Mucosa of stomach (tissue), 1 donor: ENCODE data around the gene CLMP.

Experiments used
- H3K27me3 ChIP-seq: one replicate; pipeline ENCODE4 v1.7.0; 2013; ENCODE audit warnings: mild to moderate bottlenecking, low read length; ENCODE audit not compliant: control insufficient read depth, insufficient read depth
- H3K36me3 ChIP-seq: one replicate; pipeline ENCODE4 v1.7.0; 2013; ENCODE audit warnings: low read length; ENCODE audit not compliant: control insufficient read depth, insufficient read depth
- H3K4me1 ChIP-seq: one replicate; pipeline ENCODE4 v1.7.0; 2013; ENCODE audit warnings: mild to moderate bottlenecking, low read length; ENCODE audit not compliant: control insufficient read depth, insufficient read depth
- H3K4me3 ChIP-seq: one replicate; pipeline ENCODE4 v1.7.0; 2013; ENCODE audit warnings: low read length
- H3K9ac ChIP-seq: one replicate; pipeline ENCODE4 v1.7.0; 2013; ENCODE audit warnings: mild to moderate bottlenecking, low read length, moderate library complexity
- H3K9me3 ChIP-seq: one replicate; pipeline ENCODE4 v1.7.0; 2013; ENCODE audit warnings: mild to moderate bottlenecking, low read length, moderate library complexity; ENCODE audit not compliant: control insufficient read depth
- donor health status: Pancreatic carcinoma.

CLMP gene

GRCh38 chr11:123082977-123083376, 112.1 kb downstream of the CLMP start:
- Histone ChIP-seq H3K36me3 (no peaks in the 10 kb centered on the region), H3K4me3 (no peak overlapping the region), H3K27me3 (no peaks in the 10 kb centered on the region), H3K4me1 (peaks cover 13% of the 10 kb centered on the region), H3K9ac (no peak overlapping the region), H3K9me3 (no peaks in the 10 kb centered on the region)

- H3K9me3 ChIP-seq, result no peaks in the 10 kb centered on the region
- no peak overlapping the region for H3K9ac ChIP-seq
- no peaks in the 10 kb centered on the region for H3K27me3 ChIP-seq
- H3K4me3 ChIP-seq, result no peak overlapping the region
- peaks cover 13% of the 10 kb centered on the region for H3K4me1 ChIP-seq
- H3K36me3 ChIP-seq, result no peaks in the 10 kb centered on the region
Measured at GRCh38 chr11:123080015-123080414, 115.0 kb downstream of the CLMP start.

GRCh38 chr11:123076484-123076883, 118.6 kb downstream of the CLMP start:
- H3K36me3 ChIP-seq, result no peaks in the 10 kb centered on the region
- H3K4me1 ChIP-seq, result peaks cover 7% of the 10 kb centered on the region
- no peaks in the 10 kb centered on the region for H3K27me3 ChIP-seq
- no peak overlapping the region for H3K4me3 ChIP-seq
- H3K9me3 ChIP-seq, result no peaks in the 10 kb centered on the region
- no peak overlapping the region for H3K9ac ChIP-seq

- Histone ChIP-seq H3K9me3 (no peaks in the 10 kb centered on the region), H3K4me3 (no peak overlapping the region), H3K27me3 (no peaks in the 10 kb centered on the region), H3K36me3 (no peaks in the 10 kb centered on the region), H3K9ac (no peak overlapping the region), H3K4me1 (peaks cover 7% of the 10 kb centered on the region)
Measured at GRCh38 chr11:123073343-123074057, 121.5 kb downstream of the CLMP start.

- Histone ChIP-seq H3K36me3 (no peaks in the 10 kb centered on the region), H3K4me3 (no peak overlapping the region), H3K9ac (no peak overlapping the region), H3K9me3 (no peaks in the 10 kb centered on the region), H3K27me3 (no peaks in the 10 kb centered on the region), H3K4me1 (peaks cover 7% of the 10 kb centered on the region)
Measured at GRCh38 chr11:123072762-123073161, 122.3 kb downstream of the CLMP start.

- no peaks in the 10 kb centered on the region for H3K36me3 ChIP-seq
- no peak overlapping the region for H3K9ac ChIP-seq
- no peaks in the 10 kb centered on the region for H3K27me3 ChIP-seq
- no peaks in the 10 kb centered on the region for H3K9me3 ChIP-seq
- H3K4me1 ChIP-seq, result peaks cover 7% of the 10 kb centered on the region
- H3K4me3 ChIP-seq, result no peak overlapping the region
Measured at GRCh38 chr11:123072332-123072761, 122.7 kb downstream of the CLMP start.

- Histone ChIP-seq H3K36me3 (no peaks in the 10 kb centered on the region), H3K9me3 (no peaks in the 10 kb centered on the region), H3K27me3 (no peaks in the 10 kb centered on the region), H3K4me3 (no peak overlapping the region), H3K9ac (peak overlapping the region; percentile 7), H3K4me1 (peaks cover 7% of the 10 kb centered on the region)
Measured at GRCh38 chr11:123069908-123070821, 124.9 kb downstream of the CLMP start.

GRCh38 chr11:123065621-123066020, 129.4 kb downstream of the CLMP start:
- Histone ChIP-seq H3K4me3 (no peak overlapping the region), H3K9me3 (no peaks in the 10 kb centered on the region), H3K9ac (no peak overlapping the region), H3K36me3 (no peaks in the 10 kb centered on the region), H3K4me1 (peaks cover 10% of the 10 kb centered on the region), H3K27me3 (no peaks in the 10 kb centered on the region)

GRCh38 chr11:123063826-123064657, 131.0 kb downstream of the CLMP start:
- H3K4me1 ChIP-seq, result peaks cover 11% of the 10 kb centered on the region
- peaks cover 1% of the 10 kb centered on the region for H3K36me3 ChIP-seq
- peak overlapping the region; percentile 52 for H3K4me3 ChIP-seq
- H3K9me3 ChIP-seq, result no peaks in the 10 kb centered on the region
- H3K27me3 ChIP-seq, result no peaks in the 10 kb centered on the region
- peak overlapping the region; percentile 99 for H3K9ac ChIP-seq

- Histone ChIP-seq H3K36me3 (peaks cover 10% of the 10 kb centered on the region), H3K9ac (peak overlapping the region; percentile 99), H3K27me3 (no peaks in the 10 kb centered on the region), H3K9me3 (no peaks in the 10 kb centered on the region), H3K4me1 (peaks cover 18% of the 10 kb centered on the region), H3K4me3 (peak overlapping the region; percentile 52)
Measured at GRCh38 chr11:123062892-123063825, 131.9 kb downstream of the CLMP start.
